GM20431 (cell line): ENCODE data around the gene SDC3.

Experiments used
- in situ Hi-C: fragments of 300-500 bp; cut with MseI, MboI; formaldehyde crosslinking; loops from one replicate; pipeline ENCODE4 v1.15.0; 2020; ENCODE audit warnings: low sequenced_read_pairs; ENCODE audit not compliant: unreplicated experiment

SDC3 gene

GRCh38 chr1:30860320-30860652 is 48.3 kb downstream of the SDC3 start:
- in situ Hi-C loops: no loop called here

- in situ Hi-C loops: no loop called here
Measured at GRCh38 chr1:30857964-30858363, 50.6 kb downstream of the SDC3 start.

- in situ Hi-C loops: no loop called here
Measured at GRCh38 chr1:30857062-30857461, 51.5 kb downstream of the SDC3 start.

- in situ Hi-C loops: no loop called here
Measured at GRCh38 chr1:30856260-30856790, 52.2 kb downstream of the SDC3 start.

GRCh38 chr1:30855686-30856259 is 52.8 kb downstream of the SDC3 start:
- in situ Hi-C loops: no loop called here

GRCh38 chr1:30853350-30853749 is 55.2 kb downstream of the SDC3 start:
- in situ Hi-C loops: no loop called here

GRCh38 chr1:30852026-30852425 is 56.5 kb downstream of the SDC3 start:
- in situ Hi-C loops: no loop called here

GRCh38 chr1:30851286-30851685 is 57.3 kb downstream of the SDC3 start:
- in situ Hi-C loops: no loop called here

- in situ Hi-C loops: no loop called here
Measured at GRCh38 chr1:30850607-30851006, 58.0 kb downstream of the SDC3 start.

- in situ Hi-C loops: no loop called here
Measured at GRCh38 chr1:30848130-30848529, 60.4 kb downstream of the SDC3 start.

GRCh38 chr1:30847358-30847972 is 61.1 kb downstream of the SDC3 start:
- in situ Hi-C loops: no loop called here

- in situ Hi-C loops: no loop called here
Measured at GRCh38 chr1:30846587-30846986, 62.0 kb downstream of the SDC3 start.

- in situ Hi-C loops: no loop called here
Measured at GRCh38 chr1:30845904-30846290, 62.7 kb downstream of the SDC3 start.

GRCh38 chr1:30845237-30845903 is 63.2 kb downstream of the SDC3 start:
- in situ Hi-C loops: no loop called here

GRCh38 chr1:30844631-30845030 is 63.9 kb downstream of the SDC3 start:
- in situ Hi-C loops: no loop called here

- in situ Hi-C loops: no loop called here
Measured at GRCh38 chr1:30842697-30843354, 65.7 kb downstream of the SDC3 start.

- in situ Hi-C loops: no loop called here
Measured at GRCh38 chr1:30840904-30841598, 67.5 kb downstream of the SDC3 start.

GRCh38 chr1:30839827-30840359 is 68.7 kb downstream of the SDC3 start:
- in situ Hi-C loops: no loop called here

- in situ Hi-C loops: no loop called here
Measured at GRCh38 chr1:30838996-30839395, 69.6 kb downstream of the SDC3 start.

GRCh38 chr1:30837653-30838052 is 70.9 kb downstream of the SDC3 start:
- in situ Hi-C loops: no loop called here
